Neural progenitor cell (in vitro differentiated cells): ENCODE results near the gene CDH2. TPM values are rescaled to one million over a fixed set of nuclear protein-coding genes. Genes with fewer than 3 reads are reported as not detected.
A peak's percentile ranks its signal among the peaks of the same experiment; 100 is the strongest.

Experiments used
- DNase-seq: peaks from one replicate; pipeline ENCODE4 v3.0.0-alpha.2; 2016; ENCODE audit warnings: low spot score
- H2AFZ ChIP-seq: fragments of 200-600 bp; sonication (generic); replicated peaks from 2 replicates; pipeline ENCODE4 v1.6.1; 2016; ENCODE audit warnings: antibody characterized with exemption
- H3F3A ChIP-seq: fragments of 200-600 bp; sonication (generic); 2 replicates; pipeline ENCODE4 v1.6.1; 2016; ENCODE audit warnings: antibody characterized with exemption, low read depth
- H3K27ac ChIP-seq: fragments of 200-600 bp; sonication (generic); 2 replicates; pipeline ENCODE4 v1.5.1; 2016; ENCODE audit warnings: mild to moderate bottlenecking
- H3K27me3 ChIP-seq: fragments of 200-600 bp; sonication (generic); 2 replicates; pipeline ENCODE4 v1.6.1; 2016; ENCODE audit warnings: mild to moderate bottlenecking, moderate library complexity
- H3K36me3 ChIP-seq: fragments of 200-600 bp; sonication (generic); 2 replicates; pipeline ENCODE4 v1.5.1; 2016
- H3K4me1 ChIP-seq: fragments of 200-600 bp; sonication (generic); 2 replicates; pipeline ENCODE4 v1.6.1; 2016; ENCODE audit warnings: mixed run types
- H3K4me2 ChIP-seq: fragments of 200-600 bp; sonication (generic); 2 replicates; pipeline ENCODE4 v1.6.1; 2016
- H3K4me3 ChIP-seq: fragments of 200-600 bp; sonication (generic); 2 replicates; pipeline ENCODE4 v1.5.1; 2016
- H3K79me2 ChIP-seq: fragments of 200-600 bp; sonication (generic); 2 replicates; pipeline ENCODE4 v1.6.1; 2016; ENCODE audit warnings: low read depth
- H3K9ac ChIP-seq: fragments of 200-600 bp; sonication (generic); 2 replicates; pipeline ENCODE4 v1.6.1; 2016
- H3K9me3 ChIP-seq: fragments of 200-600 bp; sonication (generic); 2 replicates; pipeline ENCODE4 v1.5.1; 2016; ENCODE audit warnings: low read depth
- H4K20me1 ChIP-seq: fragments of 200-600 bp; sonication (generic); 2 replicates; pipeline ENCODE4 v1.6.1; 2016; ENCODE audit warnings: low read depth
- H3K27ac Mint-ChIP-seq: 3 replicates; pipeline ENCODE4 v1.8.0; 2021; ENCODE audit warnings: mixed read lengths
- H3K27me3 Mint-ChIP-seq: 2 replicates; pipeline ENCODE4 v1.8.0; 2022; ENCODE audit warnings: low read depth, mild to moderate bottlenecking, inconsistent platforms, moderate library complexity, mixed read lengths; ENCODE audit not compliant: insufficient read depth
- H3K36me3 Mint-ChIP-seq: 3 replicates; pipeline ENCODE4 v1.8.0; 2021; ENCODE audit warnings: mixed read lengths
- H3K4me1 Mint-ChIP-seq: 3 replicates; pipeline ENCODE4 v1.8.0; 2021; ENCODE audit warnings: mixed read lengths
- H3K4me3 Mint-ChIP-seq: 3 replicates; pipeline ENCODE4 v1.8.0; 2021; ENCODE audit warnings: mild to moderate bottlenecking, moderate library complexity, mixed read lengths
- H3K9me3 Mint-ChIP-seq: 3 replicates; pipeline ENCODE4 v1.8.0; 2020; ENCODE audit warnings: mixed read lengths
- CTCF ChIP-seq: fragments of 200-600 bp; sonication (generic); IDR thresholded peaks from 2 replicates; pipeline ENCODE4 v1.5.1; 2017; ENCODE audit warnings: antibody characterized with exemption, mild to moderate bottlenecking
- EZH2 ChIP-seq: fragments of 200-600 bp; sonication (generic); IDR thresholded peaks from 2 replicates; pipeline ENCODE4 v1.6.1; 2017; ENCODE audit warnings: antibody characterized with exemption, mild to moderate bottlenecking, moderate library complexity
- EZH2phosphoT487 ChIP-seq: fragments of 200-600 bp; sonication (generic); IDR thresholded peaks from 2 replicates; pipeline ENCODE4 v1.6.1; 2017; ENCODE audit warnings: antibody characterized with exemption
- total RNA-seq: library from RNA; depleted of rRNA; stranded (reverse); fragments of >200 nt; gene quantifications from 2 replicates; pipeline ENCODE4 v1.2.3, GENCODE V29; 2015; ENCODE audit warnings: low replicate concordance

Gene CDH2
- total RNA-seq, 1 donor from 2014 or later, result 459 TPM

GRCh38 chr18:28163201-28163775, 13.6 kb downstream of the CDH2 start:
- no peaks in the 10 kb centered on the region for H3K9me3 Mint-ChIP-seq
- Histone ChIP-seq H3K27ac (peak overlapping the region; percentile 18), H3K27me3 (no peaks in the 10 kb centered on the region), H3K36me3 (no peaks in the 10 kb centered on the region), H3K4me3 (no peak overlapping the region), H3K79me2 (peaks cover 100% of the 10 kb centered on the region), H3K9me3 (no peaks in the 10 kb centered on the region), H3K4me1 (peaks cover 82% of the 10 kb centered on the region), H4K20me1 (peaks cover 100% of the 10 kb centered on the region), H3F3A (peaks cover 14% of the 10 kb centered on the region), H2AFZ (no peak overlapping the region), H3K4me2 (peak overlapping the region; percentile 35), H3K9ac (no peak overlapping the region)
- TF ChIP-seq EZH2 (no peak), EZH2phosphoT487 (no peak), CTCF (no peak)
- no peaks in the 10 kb centered on the region for H3K27me3 Mint-ChIP-seq
- no peak overlapping the region for H3K4me3 Mint-ChIP-seq
- H3K27ac Mint-ChIP-seq, result no peak overlapping the region
- peaks cover 63% of the 10 kb centered on the region for H3K4me1 Mint-ChIP-seq
- peaks cover 65% of the 10 kb centered on the region for H3K36me3 Mint-ChIP-seq
- DNase-seq, result no peak

- Histone ChIP-seq H3K9me3 (no peaks in the 10 kb centered on the region), H2AFZ (no peak overlapping the region), H3K27me3 (no peaks in the 10 kb centered on the region), H3K36me3 (no peaks in the 10 kb centered on the region), H3K4me2 (peak overlapping the region; percentile 35), H3F3A (peaks cover 14% of the 10 kb centered on the region), H3K4me1 (peaks cover 68% of the 10 kb centered on the region), H3K9ac (no peak overlapping the region), H3K79me2 (peaks cover 100% of the 10 kb centered on the region), H4K20me1 (peaks cover 100% of the 10 kb centered on the region), H3K4me3 (no peak overlapping the region), H3K27ac (peak overlapping the region; percentile 18)
- DNase-seq, result no peak
- Mint-ChIP-seq H3K36me3 (peaks cover 61% of the 10 kb centered on the region), H3K27ac (peak overlapping the region; percentile 66), H3K4me1 (peaks cover 59% of the 10 kb centered on the region), H3K4me3 (no peak overlapping the region), H3K27me3 (no peaks in the 10 kb centered on the region), H3K9me3 (no peaks in the 10 kb centered on the region)
- TF ChIP-seq EZH2phosphoT487 (no peak), EZH2 (no peak), CTCF (no peak)
Measured at GRCh38 chr18:28161608-28162599, 15.0 kb downstream of the CDH2 start.

GRCh38 chr18:28159055-28159454, 17.9 kb downstream of the CDH2 start:
- Mint-ChIP-seq H3K27ac (no peak overlapping the region), H3K4me3 (peak overlapping the region; percentile 12), H3K27me3 (no peaks in the 10 kb centered on the region), H3K36me3 (peaks cover 62% of the 10 kb centered on the region), H3K9me3 (no peaks in the 10 kb centered on the region), H3K4me1 (peaks cover 68% of the 10 kb centered on the region)
- Histone ChIP-seq H3K79me2 (peaks cover 100% of the 10 kb centered on the region), H4K20me1 (peaks cover 100% of the 10 kb centered on the region), H3K4me3 (no peak overlapping the region), H3F3A (peaks cover 23% of the 10 kb centered on the region), H3K9me3 (no peaks in the 10 kb centered on the region), H3K4me2 (no peak overlapping the region), H3K27ac (no peak overlapping the region), H2AFZ (no peak overlapping the region), H3K27me3 (no peaks in the 10 kb centered on the region), H3K36me3 (no peaks in the 10 kb centered on the region), H3K4me1 (peaks cover 72% of the 10 kb centered on the region), H3K9ac (no peak overlapping the region)
- no peak for TF ChIP-seq CTCF
- no peak for TF ChIP-seq EZH2
- no peak for TF ChIP-seq EZH2phosphoT487
- no peak for DNase-seq
